Measurements from ENCODE around the gene CD248.

DNA sequence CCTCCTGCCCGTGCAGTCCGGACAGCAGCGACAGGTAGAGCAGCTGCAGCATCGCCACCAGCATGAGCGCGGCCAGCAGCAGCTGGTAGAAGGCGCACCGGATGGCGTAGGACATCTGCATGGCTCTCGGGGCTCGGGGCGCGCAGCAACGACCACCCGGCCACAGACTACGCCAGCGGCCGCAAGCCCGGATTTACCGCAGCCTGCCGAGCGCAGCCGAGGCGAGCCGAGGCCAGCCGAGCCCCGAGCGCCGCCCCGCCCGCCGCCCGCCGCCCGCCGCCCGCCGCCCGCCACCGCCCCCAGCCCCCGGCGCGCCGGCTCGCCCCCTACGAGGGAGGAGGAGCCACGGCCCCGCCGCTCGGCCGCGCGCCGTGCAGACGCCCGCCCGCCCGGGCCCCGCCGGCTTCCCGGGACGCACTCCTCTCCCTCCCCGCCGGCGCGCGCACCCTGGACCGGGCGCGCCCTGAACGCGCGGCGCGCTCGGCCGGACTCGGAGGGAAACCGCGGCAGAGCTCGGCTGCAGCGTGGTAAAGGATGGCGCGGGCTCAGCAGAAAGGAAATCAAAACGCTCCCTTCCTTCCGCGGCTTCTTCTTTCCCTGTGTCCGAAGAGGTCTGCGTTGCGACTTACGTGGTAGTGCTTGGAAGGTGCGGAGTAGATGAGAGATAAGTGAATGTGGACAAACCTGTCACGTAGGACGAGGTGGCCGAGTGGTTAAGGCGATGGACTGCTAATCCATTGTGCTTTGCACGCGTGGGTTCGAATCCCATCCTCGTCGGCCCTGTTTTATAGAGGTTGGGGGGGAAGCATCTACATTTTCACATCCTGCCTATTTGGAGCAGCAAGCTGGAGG, 30.8 kb upstream of the CD248 start, which contains the start of gene B4GAT1:
- TF ChIP-seq, protein P1, sequence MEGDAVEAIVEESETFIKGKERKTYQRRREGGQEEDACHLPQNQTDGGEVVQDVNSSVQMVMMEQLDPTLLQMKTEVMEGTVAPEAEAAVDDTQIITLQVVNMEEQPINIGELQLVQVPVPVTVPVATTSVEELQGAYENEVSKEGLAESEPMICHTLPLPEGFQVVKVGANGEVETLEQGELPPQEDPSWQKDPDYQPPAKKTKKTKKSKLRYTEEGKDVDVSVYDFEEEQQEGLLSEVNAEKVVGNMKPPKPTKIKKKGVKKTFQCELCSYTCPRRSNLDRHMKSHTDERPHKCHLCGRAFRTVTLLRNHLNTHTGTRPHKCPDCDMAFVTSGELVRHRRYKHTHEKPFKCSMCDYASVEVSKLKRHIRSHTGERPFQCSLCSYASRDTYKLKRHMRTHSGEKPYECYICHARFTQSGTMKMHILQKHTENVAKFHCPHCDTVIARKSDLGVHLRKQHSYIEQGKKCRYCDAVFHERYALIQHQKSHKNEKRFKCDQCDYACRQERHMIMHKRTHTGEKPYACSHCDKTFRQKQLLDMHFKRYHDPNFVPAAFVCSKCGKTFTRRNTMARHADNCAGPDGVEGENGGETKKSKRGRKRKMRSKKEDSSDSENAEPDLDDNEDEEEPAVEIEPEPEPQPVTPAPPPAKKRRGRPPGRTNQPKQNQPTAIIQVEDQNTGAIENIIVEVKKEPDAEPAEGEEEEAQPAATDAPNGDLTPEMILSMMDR (IDR thresholded peaks at IDR 0.05; ENCODE audit: insufficient read depth, low read depth, low read length) = no peak
- no peak for TF ChIP-seq EZH2 (IDR thresholded peaks at IDR 0.05; ENCODE audit: insufficient read depth, low read length)

Measured in astrocyte (in vitro differentiated cells and primary cell).